ENCODE measurements around the gene PDE6A. TPM values are rescaled to one million over a fixed set of nuclear protein-coding genes. Genes with fewer than 3 reads are reported as not detected.

PDE6A gene
- total and polyA plus RNA-seq, 9 of the 15 experiments (the other 6 are each of a cell fraction or from before 2014, with no cell fraction given) = 0.01 to 0.04 (median 0.01) TPM; not detected in 6

- no peak for TF ChIP-seq GTF3C2 (IDR thresholded peaks at IDR 0.05; ENCODE audit: borderline replicate concordance, extremely low read depth, insufficient read length)
- no peak for TF ChIP-seq TRIM28 (IDR thresholded peaks at IDR 0.05)
- no peak for TF ChIP-seq MTA1 (IDR thresholded peaks at IDR 0.05; ENCODE audit: borderline replicate concordance)
- no peak for TF ChIP-seq ZNF436 (CRISPR knock-in tag; IDR thresholded peaks at IDR 0.05)
- no peak for TF ChIP-seq CREM (IDR thresholded peaks at IDR 0.05; ENCODE audit: low read depth)
- no peak for TF ChIP-seq ZNF764 (CRISPR knock-in tag; IDR thresholded peaks at IDR 0.05; ENCODE audit: low read depth)
- no peak for TF ChIP-seq CHCHD3 (CRISPR knock-in tag; IDR thresholded peaks at IDR 0.05)
- TF ChIP-seq KLF16 (IDR thresholded peaks at IDR 0.05) = no peak
- TF ChIP-seq ARID2 (IDR thresholded peaks at IDR 0.05) = no peak
- no peak for TF ChIP-seq CBX5 (IDR thresholded peaks at IDR 0.05; ENCODE audit: borderline replicate concordance, low read depth)
- TF ChIP-seq MITF (IDR thresholded peaks at IDR 0.05) = no peak
- no peak for TF ChIP-seq ERF (CRISPR knock-in tag; IDR thresholded peaks at IDR 0.05)
- TF ChIP-seq ZFP1 (CRISPR knock-in tag; IDR thresholded peaks at IDR 0.05) = no peak
- TF ChIP-seq FOXJ3 (CRISPR knock-in tag; IDR thresholded peaks at IDR 0.05) = no peak
- no peak for TF ChIP-seq IFI16 (CRISPR knock-in tag; IDR thresholded peaks at IDR 0.05)
- TF ChIP-seq E2F6 (IDR thresholded peaks at IDR 0.05; ENCODE audit: borderline replicate concordance in 1 of 2, extremely low read depth in 1 of 2, insufficient read depth in 1 of 2, insufficient read length in 1 of 2, low read depth in 1 of 2, low read length in 1 of 2, poor library complexity in 1 of 2, severe bottlenecking in 1 of 2) = peak in 1 of 2 experiments; percentile 16
- no peak for TF ChIP-seq SP2 (IDR thresholded peaks at IDR 0.05; ENCODE audit: extremely low read depth, low read depth, low read length, poor library complexity, severe bottlenecking)
Measured at GRCh38 chr5:149930749-149931574, 13.6 kb downstream of the PDE6A start (continued).
